ENCODE results near the gene TEX19.

TEX19 gene

GRCh38 chr17:82321947-82322466, 37.0 kb upstream of the TEX19 start:
- DNase-seq (ENCODE audit: low read depth), result no peak

- DNase-seq (ENCODE audit: low read depth), result no peak
Observed at GRCh38 chr17:82322526-82323453, 36.3 kb upstream of the TEX19 start.

- DNase-seq (ENCODE audit: low read depth), result no peak
Observed at GRCh38 chr17:82323514-82324234, 35.4 kb upstream of the TEX19 start.

- DNase-seq (ENCODE audit: low read depth), result no peak
Observed at GRCh38 chr17:82324566-82325285, 34.3 kb upstream of the TEX19 start.

GRCh38 chr17:82325286-82326180, 33.5 kb upstream of the TEX19 start:
- DNase-seq (ENCODE audit: low read depth), result no peak

DNA sequence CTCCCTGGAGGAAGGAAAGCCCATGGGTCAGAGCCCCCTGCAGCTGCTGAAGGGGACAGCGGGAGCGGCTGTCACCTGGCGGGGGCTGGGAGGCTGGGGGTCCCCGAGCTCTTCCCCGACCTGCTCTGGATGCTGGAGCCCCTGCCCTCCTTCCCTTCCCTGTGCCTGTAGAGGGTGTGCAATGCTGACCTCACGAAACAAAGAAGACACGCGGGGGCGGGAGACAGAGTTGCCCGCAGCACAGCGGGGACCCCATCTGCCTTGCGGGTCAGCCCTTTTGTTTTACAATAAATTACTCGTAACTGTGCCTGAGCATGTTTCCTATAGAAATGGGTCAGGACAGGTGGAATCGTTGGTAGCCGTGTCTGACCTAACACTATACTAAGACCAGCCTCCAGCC, 31.8 kb upstream of the TEX19 start:
- DNase-seq (ENCODE audit: low read depth), result no peak

DNA sequence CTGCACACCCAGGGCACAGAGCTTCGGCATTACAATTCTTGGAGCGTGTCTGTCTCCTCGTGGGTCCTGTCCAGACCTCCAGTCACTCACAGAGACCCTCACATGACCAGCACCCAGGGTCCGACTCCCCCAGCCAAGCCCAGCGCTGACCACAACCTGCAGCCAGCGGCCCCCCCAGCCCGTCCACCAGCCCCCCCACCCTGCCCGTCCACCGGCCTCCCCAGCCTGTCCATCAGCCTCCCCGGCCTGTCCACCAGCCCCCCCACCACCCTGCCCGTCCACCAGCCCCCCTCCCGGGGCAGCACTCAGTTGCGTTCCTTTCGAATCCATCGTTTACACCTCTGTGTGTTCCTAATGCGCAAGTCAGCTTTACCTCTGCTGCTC, 31.3 kb upstream of the TEX19 start:
- no peak for DNase-seq (ENCODE audit: low read depth)

DNA sequence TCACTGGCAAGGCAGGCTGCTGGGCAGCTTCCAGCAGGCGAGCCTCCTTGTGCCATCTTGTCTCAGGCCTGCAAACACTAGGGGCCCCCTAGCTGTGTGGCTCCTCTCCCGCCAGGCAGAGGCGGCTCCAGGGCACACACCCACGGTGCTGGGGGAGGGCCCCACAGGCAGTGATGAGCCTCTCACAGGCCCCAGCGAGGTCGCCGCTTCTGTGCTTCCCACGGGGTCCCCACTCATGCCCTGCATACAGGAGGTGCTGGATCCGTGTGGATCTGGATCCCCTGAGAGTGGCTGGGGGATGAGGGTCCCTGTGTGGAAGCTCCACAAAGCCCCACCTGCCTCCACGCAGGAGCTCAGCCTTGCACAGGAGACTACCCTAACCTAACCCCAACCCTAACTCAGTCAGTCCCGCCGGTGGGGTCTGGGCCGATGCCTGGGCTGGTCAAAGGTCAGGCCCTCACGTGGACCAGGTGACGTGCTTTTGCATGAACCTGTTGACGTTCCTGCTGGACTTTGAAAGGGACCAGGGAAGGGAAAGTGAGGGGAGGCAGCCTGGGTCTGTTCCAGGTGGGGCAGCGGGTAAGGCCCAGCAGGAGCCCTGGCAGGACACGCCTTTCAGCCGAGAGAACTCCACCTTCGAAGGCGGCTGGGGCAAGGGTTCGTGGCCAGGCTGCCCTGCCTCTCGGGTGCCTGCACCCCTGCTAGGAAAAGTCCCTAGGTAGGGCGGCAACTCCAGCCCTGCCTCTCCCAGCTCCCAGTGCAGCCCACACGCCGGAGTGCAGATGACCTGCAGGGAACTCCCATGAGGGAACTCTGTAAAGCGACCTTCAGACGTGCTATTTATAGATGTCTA, 30.7 kb upstream of the TEX19 start:
- DNase-seq (ENCODE audit: low read depth), result no peak

DNA sequence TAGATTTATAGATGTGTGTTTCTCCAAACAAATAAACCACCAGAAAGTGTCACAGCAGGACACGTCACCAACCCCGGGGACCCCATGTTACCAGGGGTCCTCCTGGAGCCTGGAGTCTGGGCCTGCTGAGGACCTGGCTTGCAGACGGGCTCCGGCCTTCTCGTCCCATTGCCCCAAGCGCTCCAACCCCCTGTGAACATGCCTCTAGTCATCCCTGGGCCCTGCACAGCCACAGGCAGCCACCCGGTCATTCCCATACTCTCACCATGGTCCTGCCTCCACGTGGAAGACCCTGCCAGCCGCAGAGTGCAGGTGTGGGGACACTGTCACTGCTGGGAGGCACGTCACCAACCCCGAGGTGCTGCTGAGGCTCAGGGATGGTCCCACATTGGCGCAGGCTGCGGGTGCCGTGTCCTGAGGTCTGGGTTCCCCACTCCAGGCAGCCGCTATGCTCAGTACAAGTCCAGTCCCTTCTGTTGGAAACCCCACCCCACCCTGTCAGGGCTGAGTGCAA, 30.0 kb upstream of the TEX19 start:
- no peak for DNase-seq (ENCODE audit: low read depth)

- DNase-seq (ENCODE audit: low read depth), result no peak
Observed at GRCh38 chr17:82329683-82330321, 29.2 kb upstream of the TEX19 start.

DNA sequence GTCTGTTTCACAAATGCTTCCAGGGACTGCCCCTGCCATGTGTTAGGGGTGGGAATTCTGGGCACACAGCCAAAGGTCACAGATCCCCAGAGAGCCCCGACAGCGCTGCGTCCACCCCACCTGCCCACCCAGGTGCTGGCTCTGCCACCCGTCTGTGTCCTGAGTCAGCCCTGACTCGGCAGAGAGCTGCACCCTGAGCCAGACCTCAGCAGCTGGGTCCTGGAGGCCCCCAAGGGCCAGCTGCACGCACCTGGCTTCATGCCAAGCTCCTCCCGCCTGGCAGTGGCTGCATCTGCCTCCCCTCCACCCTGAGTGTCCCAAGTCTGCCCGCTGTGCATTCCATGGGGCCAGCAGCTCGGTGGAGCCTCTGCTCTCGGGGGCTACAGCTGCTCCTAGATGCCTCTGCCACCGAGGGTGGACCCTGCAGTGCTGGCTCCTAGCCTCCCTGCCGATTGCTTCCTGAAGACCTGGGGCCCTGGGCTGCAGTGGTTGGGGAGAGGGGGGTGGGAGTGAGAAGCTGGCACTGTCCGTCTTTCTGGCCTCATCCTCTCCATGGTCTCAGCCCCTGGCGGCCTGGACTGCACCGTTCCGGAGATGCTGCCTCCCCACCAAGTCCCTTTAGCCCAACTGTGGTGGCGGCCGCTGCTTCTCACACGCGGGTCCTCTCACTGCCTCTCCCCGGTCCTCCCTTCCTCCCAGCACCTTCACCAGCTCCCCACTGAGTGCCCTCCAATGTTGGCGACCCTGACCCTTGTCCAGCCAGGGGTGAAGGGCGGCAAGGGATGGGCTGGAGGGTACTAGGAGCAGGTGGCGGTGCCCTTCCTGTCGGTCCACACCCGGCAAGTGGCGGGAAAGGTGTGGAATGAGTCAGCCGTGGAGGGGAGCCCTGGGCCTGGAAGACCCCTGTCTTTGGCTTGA, 28.5 kb upstream of the TEX19 start:
- no peak for DNase-seq (ENCODE audit: low read depth)

DNA sequence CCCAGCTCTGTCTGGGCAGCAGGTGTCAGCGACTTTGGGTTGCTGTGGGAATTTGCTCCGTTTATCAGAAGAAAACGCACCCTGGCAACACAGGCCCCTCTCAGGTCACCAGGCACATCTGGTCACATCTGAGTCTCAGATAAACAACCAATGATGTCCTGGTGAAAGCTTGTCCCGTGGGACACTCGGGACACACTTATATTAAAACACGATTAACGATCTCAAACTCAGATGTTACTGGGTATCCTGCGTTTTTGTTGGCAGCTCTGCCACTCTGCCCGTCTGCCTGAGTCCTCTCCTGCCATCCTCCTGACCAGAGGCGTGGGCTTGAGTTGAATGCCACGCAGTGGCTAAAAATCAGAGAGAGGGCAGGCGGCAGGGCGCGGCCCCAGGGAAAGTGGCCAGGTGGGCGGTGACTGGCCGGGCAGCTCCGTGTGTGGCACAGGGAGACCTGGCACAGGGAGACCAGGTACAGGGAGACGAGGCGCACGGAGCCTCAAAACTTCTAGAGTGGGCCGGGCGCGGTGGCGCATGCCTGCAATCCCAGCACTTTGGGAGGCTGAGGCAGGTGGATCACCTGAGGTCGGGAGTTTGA, 27.6 kb upstream of the TEX19 start:
- DNase-seq (ENCODE audit: low read depth), result no peak

DNA sequence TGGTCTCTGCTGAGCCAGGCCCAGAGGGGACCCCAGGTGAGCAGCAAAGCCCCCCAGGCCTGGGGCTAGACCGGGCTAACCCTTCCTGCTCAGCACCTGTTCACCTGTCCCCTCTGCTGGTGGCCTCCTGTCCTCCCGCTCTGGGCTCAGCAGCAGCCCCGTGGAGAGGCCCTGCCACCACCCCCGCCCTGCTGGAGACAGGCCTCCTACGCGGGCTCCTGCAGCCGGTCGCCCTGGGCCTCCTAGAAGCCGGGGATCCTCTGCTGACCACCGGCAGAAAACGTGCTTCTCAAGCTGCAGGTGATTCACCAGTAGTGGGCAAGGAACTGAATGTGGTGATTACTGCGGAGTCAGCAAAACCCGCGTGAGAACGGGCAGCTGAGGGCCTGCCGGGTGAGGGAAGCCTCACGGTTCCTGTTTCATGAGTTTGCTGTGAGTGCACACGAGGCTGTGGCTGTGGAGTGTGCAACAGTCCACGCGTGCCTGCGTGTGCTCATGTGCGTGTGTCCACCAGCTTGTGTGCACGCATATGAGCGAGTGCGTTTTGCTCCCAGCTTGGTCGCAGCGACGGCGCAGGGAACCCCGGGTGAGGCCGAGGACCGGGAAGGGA, 26.3 kb upstream of the TEX19 start:
- DNase-seq (ENCODE audit: low read depth), result no peak

DNA sequence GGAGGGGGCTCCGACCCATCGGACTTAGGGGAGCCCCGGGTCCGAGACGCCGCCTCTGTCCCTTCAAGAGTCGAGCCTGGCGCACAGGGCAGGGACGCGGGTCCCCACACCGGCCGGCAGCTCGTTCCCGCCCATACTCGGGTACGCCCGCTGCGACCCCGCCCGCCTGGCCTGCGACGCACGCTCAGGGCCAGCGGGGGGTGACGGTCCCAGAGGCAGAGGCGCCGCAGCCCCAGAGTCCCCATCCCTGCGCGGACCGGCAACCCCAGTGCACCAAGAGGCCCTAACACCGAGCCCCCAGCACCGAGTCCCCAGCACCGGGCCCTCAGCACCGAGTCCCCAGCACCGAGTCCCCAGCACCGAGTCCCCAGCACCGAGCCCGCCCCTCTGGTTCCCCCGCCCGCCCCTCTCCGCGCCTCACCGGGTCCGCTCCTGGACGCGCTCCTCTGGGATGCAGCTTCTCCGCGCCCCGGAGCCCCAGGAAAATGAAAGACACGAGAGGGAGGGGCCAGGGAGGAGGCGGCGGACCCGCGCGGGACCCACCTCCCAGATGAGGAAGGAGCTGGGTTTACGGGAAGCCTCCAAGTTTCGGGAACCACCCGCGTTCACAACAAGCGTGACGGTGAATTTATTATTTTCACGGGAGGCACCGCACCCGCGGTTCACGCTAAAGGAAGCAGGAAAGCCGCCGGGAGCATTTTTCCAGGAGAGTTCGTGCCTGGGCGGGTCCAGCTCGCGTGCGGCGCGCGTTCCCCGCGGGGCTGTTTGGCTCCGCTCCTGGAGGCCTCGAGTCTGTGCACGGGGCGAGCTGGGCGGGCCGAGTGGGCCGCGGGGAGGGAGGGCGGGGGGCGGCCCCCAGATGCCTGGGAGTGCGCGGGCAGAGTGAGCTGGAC, 25.5 kb upstream of the TEX19 start, which contains the start of gene SECTM1:
Gene SECTM1 (minus strand): TSS at position 488 of the 893 bp plus-strand sequence. CDS start 6,526 bp downstream, outside the sequence.
- DNase-seq (ENCODE audit: low read depth), result no peak

- DNase-seq (ENCODE audit: low read depth), result no peak
Observed at GRCh38 chr17:82334204-82334621, 24.8 kb upstream of the TEX19 start.

DNA sequence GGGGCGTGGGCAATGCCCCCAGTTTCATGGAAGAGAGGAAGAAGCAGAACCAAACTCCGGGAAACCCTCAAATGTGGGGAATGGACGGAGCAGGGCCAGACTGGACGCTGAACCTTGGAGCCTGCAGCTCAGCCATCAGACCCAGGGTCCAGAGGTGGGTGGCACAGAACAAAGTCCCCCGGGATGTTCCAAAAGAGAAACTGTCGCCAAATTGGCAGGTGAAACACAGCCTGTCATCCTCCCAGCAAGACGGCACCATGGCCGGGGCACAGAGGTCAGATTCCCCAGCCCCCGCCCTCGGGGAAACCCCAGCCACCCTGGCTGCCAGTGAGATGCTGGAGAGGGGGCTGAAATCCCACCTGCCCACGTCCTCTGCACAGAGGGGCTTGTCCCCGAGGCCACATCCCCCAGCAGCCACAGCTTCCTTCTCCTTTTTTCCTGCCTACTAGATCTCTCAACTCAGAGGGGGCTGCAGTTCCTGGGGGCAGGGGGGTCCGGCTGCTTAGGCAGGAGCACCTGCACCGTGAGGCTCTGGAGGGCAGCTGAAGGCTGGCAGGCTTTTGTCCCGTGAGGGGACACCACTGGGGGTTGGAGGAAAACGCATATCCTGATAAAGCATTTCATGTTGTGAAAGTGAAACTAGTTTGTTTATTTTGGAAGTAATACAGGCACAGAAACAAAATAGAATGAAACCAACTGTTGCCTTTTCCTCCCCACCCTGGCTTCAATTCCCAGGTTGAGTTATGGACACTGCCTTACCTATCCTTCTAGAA, 24.2 kb upstream of the TEX19 start:
- DNase-seq (ENCODE audit: low read depth), result no peak

All from activated T-cell treated with anti-CD3 and anti-CD28 coated beads for 48 hours (primary cell).